ENCODE results near the gene CYFIP1. TPM values are rescaled to one million over a fixed set of nuclear protein-coding genes. Genes with fewer than 3 reads are reported as not detected.

CYFIP1 gene
- total RNA-seq, 1 donor from 2014 or later: 104 TPM

- DNase-seq (ENCODE audit: low read depth): no peak
- H3K4me3 ChIP-seq (ENCODE audit: low read depth, low read length): no peak overlapping the region
- TF ChIP-seq CTCF (conservative IDR thresholded peaks at IDR 0.05; ENCODE audit: low read depth, low read length): no peak
Observed at GRCh38 chr15:22868495-22868894, 111.7 kb downstream of the CYFIP1 start.

- TF ChIP-seq CTCF (conservative IDR thresholded peaks at IDR 0.05; ENCODE audit: low read depth, low read length): no peak
- no peak for DNase-seq (ENCODE audit: low read depth)
Observed at GRCh38 chr15:22867886-22868285, 112.3 kb downstream of the CYFIP1 start.

GRCh38 chr15:22866079-22866478 lies 114.1 kb downstream of the CYFIP1 start:
- no peak for DNase-seq (ENCODE audit: low read depth)
- H3K4me3 ChIP-seq (ENCODE audit: low read depth, low read length): no peak overlapping the region
- TF ChIP-seq CTCF (conservative IDR thresholded peaks at IDR 0.05; ENCODE audit: low read depth, low read length): no peak

More at GRCh38 chr15:22867886-22868285, 112.3 kb downstream of the CYFIP1 start:
- H3K4me3 ChIP-seq (ENCODE audit: low read depth, low read length): no peak overlapping the region

GRCh38 chr15:22863356-22863755 lies 116.8 kb downstream of the CYFIP1 start:
- no peak overlapping the region for H3K4me3 ChIP-seq (ENCODE audit: low read depth, low read length)
- no peak for DNase-seq (ENCODE audit: low read depth)
- no peak for TF ChIP-seq CTCF (conservative IDR thresholded peaks at IDR 0.05; ENCODE audit: low read depth, low read length)

- H3K4me3 ChIP-seq (ENCODE audit: low read depth, low read length): no peak overlapping the region
- TF ChIP-seq CTCF (conservative IDR thresholded peaks at IDR 0.05; ENCODE audit: low read depth, low read length): no peak
- DNase-seq (ENCODE audit: low read depth): no peak
Observed at GRCh38 chr15:22861161-22861560, 119.0 kb downstream of the CYFIP1 start.

GRCh38 chr15:22856659-22857058 lies 123.5 kb downstream of the CYFIP1 start:
- H3K4me3 ChIP-seq (ENCODE audit: low read depth, low read length): no peak overlapping the region
- no peak for TF ChIP-seq CTCF (conservative IDR thresholded peaks at IDR 0.05; ENCODE audit: low read depth, low read length)
- no peak for DNase-seq (ENCODE audit: low read depth)

- no peak for TF ChIP-seq CTCF (conservative IDR thresholded peaks at IDR 0.05; ENCODE audit: low read depth, low read length)
- H3K4me3 ChIP-seq (ENCODE audit: low read depth, low read length): no peak overlapping the region
- DNase-seq (ENCODE audit: low read depth): no peak
Observed at GRCh38 chr15:22855791-22856190, 124.4 kb downstream of the CYFIP1 start.

Data from epithelial cell of proximal tubule (primary cell).